GM12865 (cell line): ENCODE measurements around the gene SSU72.

Experiments used
- DNase-seq: peaks from one replicate; pipeline ENCODE4 v3.0.0; 2010; ENCODE audit warnings: low read depth
- H3K4me3 ChIP-seq: 2 replicates; pipeline ENCODE4 v1.5.1; 2011; ENCODE audit warnings: mild to moderate bottlenecking, low read depth, low read length, control low read depth
- CTCF ChIP-seq: IDR thresholded peaks from 2 replicates; pipeline ENCODE4 v1.5.1; 2011; ENCODE audit warnings: low read length, control low read depth, low read depth, inconsistent platforms; ENCODE audit not compliant: insufficient read depth; ENCODE audit errors: missing control alignments

Gene SSU72

GRCh38 chr1:1599935-1600860 lies 25.5 kb upstream of the SSU72 start, which contains the start of gene FNDC10:
FNDC10 (minus strand) TSS chr1:1600135; CDS start chr1:1600015, 120 bp downstream.
- peak within 1 kb of the TSS; percentile 41 for H3K4me3 ChIP-seq
- DNase-seq = no peak
- no peak for TF ChIP-seq CTCF

- peak overlapping the region; percentile 30; the same call in 1 of the 2 replicates for H3K4me3 ChIP-seq
- peak; percentile 65 for DNase-seq
- TF ChIP-seq CTCF = peak; percentile 23
Measured at GRCh38 chr1:1599030-1599934, 24.6 kb upstream of the SSU72 start.

- H3K4me3 ChIP-seq = no peak overlapping the region
- DNase-seq = no peak
- no peak for TF ChIP-seq CTCF
Measured at GRCh38 chr1:1598720-1599029, 24.0 kb upstream of the SSU72 start.

GRCh38 chr1:1598051-1598719 lies 23.5 kb upstream of the SSU72 start:
- TF ChIP-seq CTCF = no peak
- H3K4me3 ChIP-seq = no peak overlapping the region
- DNase-seq = no peak

GRCh38 chr1:1597275-1597930 lies 22.7 kb upstream of the SSU72 start:
- peak; percentile 61 for DNase-seq
- no peak overlapping the region for H3K4me3 ChIP-seq
- peak; percentile 53 for TF ChIP-seq CTCF
